RPMI8226 (cell line): ENCODE measurements around the gene SCGB1A1.

Experiments
- DNase-seq: peaks from one replicate; pipeline ENCODE4 v3.0.0-alpha.2; 2015

Gene SCGB1A1

DNA sequence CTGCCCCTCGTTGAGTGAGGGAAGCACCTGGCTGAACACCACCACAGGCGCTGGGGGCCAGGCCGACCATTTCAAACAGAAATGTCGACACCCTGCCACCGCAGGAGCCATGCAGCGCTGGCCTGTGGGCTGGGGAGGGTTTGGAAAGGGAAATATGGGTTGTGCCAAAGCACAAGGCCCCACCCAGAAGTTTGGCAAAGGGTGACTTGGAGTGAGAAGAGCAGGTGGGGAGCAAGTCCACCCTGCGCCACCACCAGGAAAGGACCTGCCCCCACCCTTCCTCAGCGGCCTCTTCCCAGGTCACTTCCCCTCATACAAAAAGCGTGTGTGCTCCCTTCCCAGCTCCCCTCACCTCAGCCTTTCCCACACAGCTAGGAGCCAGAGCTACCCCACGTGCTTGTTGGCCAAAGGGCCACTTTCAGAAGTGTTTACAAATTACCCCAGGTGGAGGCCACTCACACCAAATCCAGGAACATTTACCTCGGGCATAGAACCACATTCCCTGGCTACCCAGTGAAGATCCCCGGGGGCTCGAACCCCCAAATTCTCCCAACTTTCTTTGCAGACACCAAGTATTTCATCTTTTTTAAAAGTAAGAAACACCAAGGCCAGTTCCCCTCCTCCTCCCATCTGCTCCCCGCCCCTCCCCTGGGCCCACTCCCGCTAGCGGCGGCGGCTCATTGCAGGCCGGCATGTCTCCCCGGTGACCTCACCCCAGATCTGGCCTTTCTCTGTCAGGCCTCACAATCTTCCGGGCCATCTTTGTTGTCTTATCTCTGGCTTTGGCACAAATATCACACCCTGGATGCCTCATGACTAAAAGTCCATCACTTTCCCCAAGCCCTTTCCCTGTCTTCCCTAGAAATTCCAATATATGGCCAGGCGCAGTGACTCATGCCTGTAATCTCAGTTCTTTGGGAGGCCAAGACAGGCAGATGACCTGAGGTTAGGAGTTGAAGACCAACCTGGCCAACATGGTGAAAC lies 20.5 kb upstream of the SCGB1A1 start:
- no peak for DNase-seq

DNA sequence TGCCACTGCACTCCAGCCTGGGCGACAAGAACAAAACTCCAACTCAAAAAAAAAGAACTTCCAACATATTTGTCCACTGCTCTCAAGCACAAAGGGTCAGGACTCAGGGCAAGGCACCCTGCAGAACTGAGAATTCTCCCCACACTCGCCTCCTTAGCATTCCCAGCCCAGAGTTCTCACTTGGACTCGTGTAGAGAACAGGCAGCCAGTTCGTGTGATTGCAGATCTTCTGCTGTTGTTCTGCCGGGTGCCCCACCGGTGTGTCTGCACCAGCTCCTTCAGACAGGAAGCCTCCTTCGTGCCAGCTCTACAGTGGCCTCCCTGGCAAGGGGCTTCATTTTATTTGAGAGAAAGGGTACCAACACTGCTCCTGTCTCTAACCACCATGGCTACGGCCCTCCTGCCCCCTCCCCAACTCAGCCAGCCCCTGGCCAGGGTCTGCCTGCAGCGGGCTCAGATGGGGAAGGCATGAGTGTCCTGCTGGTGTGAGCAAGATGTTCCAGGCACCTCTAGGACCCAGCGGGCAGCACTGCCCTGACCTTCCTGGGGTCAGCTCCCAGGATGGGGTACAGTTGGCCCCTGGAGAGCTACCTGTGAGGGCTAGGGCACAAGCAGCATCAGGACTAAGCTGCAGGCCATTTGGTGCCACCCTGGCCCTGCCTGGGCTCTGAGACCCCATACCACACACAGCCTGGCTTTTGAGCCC lies 19.5 kb upstream of the SCGB1A1 start:
- DNase-seq, result no peak

DNA sequence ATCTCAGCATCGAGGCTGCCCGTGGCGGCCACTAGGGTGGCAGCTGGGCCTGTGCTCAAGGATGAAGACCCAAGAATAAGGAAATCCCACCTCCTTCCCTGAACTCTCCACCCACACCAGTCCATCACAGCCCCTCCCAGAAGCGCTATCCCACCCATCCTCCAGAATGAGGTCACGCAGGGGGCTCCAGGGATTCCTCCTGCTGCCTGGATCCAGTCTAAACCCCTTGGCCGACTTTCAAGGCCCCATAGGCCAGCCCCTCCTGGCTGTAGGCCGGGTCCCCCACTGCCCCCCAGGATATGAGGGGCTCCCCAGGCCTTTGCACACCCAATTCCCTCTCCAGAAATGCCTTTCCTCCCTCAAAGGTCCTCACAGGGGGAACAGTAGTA lies 19.0 kb upstream of the SCGB1A1 start:
- DNase-seq, result no peak

DNA sequence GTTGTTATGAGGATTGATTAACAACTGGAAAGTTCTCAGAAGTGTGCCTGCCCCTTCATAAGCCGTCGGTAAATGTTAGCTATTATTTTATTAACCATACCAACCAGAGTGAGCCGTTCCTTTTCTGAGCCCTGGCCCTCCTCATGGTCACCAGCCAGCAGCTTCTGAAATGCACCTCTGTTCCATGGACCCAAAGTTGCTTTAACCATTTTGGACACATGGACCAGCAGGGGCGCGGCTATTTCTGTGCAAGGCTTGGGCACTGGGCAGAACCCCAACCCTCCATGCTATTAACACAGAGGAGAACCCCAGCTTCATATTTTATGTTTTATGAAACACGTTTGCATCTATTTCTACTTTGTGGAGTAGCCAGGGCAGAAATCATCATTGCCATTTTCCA lies 18.6 kb upstream of the SCGB1A1 start:
- DNase-seq, result no peak

DNA sequence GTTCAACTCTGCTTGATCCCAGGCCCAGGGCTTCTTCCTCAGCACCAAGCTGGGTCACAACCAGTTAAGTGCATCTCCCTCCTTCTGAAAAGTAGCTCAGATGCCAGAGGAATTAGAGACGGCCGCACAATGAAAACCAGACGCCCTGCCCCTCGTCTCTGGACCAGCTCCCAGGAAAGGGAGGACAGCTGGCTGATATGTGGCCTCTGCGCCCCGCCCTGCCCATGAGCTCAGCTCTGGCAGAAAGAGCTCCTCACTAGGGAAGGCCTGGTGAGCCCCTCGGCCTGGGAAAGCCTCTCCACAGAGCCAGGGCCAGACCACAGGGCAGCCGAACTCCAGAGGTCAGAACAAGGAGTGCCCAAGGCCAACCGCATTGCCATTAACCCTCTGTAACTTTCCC lies 18.1 kb upstream of the SCGB1A1 start:
- no peak for DNase-seq

DNA sequence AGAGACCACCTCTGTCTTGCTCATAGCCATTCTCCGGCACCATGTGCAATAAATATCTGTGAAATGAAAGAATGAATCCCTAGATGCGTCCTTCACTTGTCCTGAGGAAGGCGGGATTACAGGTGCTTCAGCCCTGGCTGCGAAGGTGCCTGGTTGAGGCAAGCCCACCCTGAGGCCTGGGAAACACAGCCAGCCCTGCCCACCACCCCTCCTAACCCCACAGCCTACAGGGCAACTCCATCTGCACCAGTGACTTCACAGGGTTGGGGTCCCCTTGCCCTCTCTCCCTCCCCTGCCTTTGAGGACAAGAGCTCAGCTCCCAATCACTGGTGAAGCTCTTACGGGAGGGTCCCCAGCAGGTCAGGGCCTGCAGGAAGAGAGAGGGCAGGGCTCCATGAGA lies 17.5 kb upstream of the SCGB1A1 start:
- no peak for DNase-seq

DNA sequence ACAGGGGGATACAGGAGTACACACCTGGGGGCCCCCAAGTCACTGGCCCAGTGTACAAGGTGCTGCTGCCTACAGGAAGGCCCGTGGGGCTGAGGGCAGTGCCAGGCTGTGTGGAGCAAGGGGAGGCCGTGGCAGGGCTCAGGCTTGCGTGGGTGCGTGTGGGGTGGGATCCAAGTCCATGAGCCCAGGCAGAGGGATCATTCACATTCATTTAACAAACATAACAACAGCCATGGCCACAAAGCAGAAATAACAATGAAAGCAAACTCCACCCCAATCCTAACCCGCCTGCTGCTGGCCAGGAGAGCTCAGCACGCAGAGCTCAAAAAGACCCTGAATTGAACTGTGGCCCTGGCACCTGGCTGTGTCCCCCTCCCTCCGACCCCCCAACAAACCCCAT lies 17.0 kb upstream of the SCGB1A1 start:
- DNase-seq, result no peak

DNA sequence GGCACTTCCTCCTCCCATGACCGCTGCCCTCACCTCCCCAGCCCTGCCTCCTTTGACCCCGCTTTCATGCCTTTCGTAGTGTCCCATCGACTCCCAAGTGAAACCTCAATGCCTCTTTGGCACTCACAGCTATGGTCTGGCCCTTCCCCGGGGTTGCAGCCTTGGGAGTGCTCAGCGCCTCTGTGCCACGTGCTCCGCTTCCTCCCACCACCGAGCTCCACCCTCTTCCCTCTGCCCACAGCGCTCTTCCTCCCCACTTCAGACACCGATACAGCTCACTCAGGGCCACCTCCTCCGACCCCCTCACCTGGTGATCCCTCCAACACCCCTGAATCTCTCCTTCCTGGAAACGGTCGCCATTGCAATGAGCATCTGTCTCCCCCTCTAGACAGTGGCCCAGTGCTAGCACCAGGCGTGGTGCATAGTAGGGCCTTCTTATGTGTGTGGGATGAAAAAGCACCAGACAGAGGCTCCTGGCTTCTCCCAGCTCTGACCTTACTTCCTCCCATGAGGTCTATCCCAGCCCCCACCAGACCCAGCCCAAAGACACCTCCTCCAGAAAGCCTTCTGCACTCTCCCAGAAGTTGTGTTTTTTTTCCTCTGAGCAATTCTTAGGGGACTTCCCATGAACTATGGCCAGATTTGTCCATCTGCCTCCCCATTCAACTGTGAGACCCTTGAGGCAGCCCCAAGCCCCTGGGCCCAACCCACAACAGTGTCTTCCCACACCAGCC lies 16.4 kb upstream of the SCGB1A1 start:
- no peak for DNase-seq

DNA sequence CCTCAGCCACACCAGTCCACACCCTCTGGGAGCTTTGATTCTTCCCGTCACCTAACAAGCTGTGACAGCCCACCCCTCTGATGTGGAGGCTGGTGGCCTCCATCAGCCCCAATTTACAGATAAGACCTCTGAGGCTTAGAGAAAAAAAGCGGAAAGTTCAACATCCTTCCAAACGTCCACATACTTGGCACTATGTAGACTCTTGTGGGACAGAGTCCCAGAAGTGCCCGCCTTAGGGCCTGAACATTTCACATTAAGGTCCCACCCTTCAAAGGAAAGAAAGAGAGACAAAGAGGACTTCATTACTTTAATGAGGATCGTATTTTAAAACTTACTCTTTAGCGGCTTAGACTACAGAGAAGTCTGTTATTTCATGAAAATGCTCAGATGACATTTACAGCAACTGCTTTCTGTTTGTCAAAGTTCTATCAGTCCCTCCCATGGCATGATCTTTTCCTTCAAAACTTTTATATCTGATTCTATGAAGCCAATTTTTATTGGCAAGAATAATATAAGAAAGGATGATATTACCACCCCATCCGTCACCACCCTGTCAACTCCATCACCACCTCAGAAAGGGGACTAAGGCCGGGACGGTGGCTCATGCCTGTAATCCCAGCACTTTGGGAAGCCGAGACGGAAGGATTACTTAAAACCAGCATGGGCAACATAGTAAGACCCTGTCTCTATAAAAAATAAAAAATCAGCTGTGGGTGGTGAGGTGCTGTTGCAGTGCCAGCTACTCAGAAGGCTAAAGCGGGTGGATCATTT lies 15.7 kb upstream of the SCGB1A1 start:
- DNase-seq, result no peak

DNA sequence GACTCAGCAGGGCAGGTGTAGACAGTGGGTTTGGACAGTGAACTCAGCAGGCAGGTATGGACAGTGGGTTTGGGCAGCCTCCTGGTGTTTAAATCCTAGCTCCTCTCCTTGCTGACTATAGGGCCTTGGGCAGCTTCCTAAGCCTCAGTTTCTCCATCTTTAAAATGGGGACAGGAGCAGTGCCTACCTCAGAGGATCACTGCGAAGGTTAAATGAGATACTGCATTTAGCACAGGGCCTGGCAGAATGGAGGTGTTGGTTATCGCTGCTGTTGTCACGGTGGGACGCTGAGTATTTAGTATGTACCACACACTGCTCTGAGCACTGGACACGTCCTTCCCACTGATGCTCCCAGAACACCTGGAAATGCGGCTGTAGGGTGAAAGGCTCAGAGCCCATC lies 14.4 kb upstream of the SCGB1A1 start:
- DNase-seq, result no peak

DNA sequence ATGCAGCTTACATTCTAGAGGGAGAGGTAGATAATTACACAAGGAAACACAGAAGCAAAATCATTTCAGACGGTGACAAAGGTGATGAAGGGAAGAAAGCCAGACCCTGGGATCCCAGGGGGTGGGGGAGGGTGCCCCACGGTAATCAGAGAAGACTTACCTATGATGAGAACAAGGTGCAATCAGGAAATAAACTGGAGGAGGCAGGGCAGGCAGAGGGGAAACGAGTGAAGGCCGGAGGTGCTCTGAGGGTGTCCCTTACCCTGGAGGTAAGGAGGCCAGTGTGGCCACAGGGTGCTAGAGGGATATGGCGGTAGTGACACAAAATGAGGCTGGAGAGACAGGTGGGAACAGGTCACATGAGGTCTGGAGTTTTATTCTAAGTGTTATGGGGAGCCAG lies 13.9 kb upstream of the SCGB1A1 start:
- DNase-seq, result no peak

DNA sequence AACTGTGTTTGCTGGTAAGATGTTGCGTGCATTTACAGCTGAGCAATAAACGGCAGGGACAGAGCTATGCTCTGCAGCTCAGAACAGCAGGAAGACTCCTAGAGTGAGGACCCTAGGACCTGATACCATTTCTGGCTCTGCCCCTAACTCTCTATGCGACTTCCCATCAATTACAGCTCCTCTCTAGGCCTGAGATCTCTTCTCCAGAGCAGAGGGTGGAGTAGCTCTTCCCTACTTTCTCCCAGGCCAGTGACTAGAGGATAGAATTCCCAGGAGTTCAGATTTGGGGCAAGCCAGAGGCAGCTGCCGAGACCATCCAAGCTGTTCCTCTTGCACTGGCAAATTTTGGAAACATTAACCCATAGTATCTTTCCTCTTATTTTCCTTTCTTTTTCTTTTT lies 12.8 kb upstream of the SCGB1A1 start:
- DNase-seq, result no peak

DNA sequence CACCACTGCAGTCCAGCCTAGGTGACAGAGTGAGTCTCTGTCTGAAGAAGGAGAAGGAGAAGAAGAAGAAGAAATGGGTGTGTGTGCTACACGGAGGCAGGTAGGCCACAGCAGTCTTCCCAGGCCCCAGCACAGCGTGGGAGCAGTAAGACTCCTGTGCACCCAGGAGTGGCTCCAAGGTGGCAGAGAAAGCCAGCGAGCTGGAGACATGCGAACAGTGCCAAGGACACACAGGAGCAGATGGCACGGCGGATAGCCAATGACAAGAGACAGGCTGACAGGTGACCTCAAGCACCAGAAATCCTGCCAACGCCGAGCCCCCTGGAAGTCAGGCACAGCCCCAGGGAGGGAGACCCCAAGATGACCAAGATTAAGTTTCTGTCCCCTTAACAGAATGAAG lies 9.0 kb upstream of the SCGB1A1 start:
- no peak for DNase-seq

DNA sequence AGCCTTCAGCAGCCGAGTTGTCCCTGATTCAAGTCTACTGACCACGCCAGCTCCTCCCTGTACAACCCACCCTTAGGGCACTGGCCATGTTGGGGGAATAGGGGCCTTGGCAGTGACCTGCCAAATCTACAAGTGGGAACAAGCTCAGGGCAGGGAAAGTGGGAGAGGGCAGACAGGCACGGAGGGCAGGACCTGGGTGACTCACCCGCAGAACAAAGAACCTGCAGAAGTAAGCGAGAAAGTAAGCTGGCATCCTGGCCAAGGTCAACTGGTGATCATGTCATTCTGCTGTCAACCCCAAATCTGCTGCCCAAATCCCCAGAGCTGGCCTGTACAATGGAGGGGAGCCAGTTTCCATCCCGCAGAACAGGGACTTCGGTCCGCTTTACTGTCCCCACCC lies 7.9 kb upstream of the SCGB1A1 start:
- no peak for DNase-seq

DNA sequence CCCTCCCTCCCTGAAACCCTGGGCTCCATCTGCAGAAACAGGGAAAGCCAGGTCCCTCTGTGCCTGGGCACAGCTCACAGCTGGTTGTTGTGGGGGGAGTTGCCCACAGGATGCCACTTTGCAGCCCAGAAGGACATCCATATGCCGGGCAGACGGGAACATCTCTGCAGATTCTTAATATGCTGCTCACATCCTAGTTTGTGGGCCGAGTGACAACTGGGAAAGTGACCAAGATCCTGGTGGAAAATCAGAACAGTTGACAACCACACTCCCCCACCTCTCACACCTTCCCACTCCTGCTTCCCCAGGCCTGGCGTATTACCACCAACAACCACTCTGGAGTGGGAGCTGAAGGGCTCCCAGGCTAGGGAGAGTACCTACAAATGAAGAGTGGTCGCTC lies 7.3 kb upstream of the SCGB1A1 start:
- DNase-seq, result no peak

DNA sequence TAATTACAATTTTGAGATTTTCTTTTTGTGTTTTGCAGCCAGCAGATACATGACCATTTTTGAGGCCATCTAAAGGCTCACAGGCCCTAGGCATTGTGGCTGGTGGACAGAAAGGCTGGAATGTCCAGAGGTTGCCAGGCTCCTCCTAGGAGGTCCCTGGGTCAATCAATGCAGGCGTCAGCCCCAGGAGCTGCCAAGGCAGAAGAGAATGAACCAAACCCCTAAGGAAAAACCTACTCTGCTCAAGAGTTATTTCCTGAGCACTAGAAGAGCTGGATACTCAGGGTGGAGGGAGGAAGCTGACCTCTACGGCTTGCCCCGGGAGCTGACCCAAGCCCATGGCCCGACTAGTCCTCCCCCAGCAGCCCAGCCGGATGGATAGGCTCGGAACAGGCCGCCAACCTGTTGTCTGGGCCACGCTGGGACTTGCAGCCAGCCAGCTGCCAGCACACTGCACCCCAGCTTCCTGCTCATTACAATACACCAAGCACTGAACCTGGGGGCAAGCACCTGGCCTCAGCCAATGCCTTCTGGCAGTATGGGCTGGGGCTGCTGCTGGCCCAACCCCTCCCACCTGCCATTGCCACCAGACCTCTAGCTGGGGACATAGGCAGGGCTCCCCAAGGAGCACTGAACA lies 5.7 kb upstream of the SCGB1A1 start:
- peak; percentile 55 for DNase-seq

DNA sequence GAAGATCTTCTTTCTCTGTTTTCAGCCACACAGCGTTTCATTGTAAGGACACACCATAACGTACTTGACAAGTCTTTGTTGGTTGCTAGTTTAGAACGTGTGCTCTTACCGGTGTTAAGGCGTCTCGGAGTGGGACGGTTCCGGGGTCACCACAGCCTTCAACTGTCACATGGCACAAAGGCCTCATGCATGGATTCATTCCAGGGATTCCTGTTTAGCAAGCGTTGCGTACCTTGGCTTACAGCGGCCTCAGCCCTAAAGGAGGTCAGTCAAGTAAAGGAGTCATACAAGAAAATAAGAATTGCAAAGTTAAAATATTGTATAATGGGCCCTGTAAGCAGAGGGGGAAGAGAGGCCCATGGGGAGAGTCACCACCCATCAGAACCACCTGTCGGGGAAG lies 2.2 kb upstream of the SCGB1A1 start:
- no peak for DNase-seq

DNA sequence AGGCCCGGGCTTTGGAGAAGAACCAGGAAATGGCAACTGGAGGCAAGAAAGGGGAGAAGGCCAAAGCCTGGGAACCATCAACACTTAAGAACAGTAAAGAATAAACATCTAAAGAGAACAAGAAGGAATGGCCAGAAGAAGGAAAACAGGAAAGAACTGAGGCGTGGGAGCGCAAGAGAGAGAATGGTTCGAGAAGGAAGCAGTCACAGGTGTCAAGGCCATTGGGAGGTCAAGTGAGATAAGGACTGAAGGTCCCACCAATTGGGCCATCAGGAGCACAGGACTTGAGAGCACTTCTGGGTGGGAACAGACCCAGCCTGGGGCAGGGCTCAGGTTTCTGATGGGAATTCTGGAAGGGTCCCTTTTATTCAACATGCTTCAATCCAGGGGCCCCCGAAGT lies 697 bp upstream of the SCGB1A1 start:
- no peak for DNase-seq

DNA sequence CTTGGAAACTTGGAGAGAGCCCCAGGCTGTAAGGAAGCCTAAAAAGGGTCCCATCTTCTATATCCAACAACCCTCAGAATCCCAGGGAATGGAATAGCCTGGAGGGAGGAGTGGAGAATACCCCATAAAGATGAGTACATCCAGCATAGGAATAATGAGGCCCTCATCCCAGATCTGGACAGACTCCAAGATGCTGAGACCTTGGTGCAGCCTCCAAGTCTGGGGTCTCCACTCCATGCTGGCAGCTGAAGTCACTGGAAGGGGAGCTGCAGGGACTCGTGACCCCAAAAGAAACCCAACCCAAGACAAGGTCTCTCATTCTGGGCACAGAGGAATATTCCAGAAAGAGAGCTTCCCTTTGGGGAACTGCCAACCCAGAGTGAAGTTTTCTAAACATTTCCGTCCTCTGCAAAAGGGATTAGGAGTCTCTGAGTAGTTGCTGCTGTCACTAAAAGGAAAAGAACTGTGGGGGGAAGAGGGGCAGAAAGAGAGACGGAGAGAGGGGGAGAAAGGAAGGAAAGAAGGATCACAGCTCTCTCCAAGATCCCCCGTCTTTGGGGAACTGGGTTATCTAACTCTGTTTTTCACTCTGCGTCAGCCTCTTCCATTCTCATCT lies 589 bp downstream of the SCGB1A1 start:
- DNase-seq, result no peak

DNA sequence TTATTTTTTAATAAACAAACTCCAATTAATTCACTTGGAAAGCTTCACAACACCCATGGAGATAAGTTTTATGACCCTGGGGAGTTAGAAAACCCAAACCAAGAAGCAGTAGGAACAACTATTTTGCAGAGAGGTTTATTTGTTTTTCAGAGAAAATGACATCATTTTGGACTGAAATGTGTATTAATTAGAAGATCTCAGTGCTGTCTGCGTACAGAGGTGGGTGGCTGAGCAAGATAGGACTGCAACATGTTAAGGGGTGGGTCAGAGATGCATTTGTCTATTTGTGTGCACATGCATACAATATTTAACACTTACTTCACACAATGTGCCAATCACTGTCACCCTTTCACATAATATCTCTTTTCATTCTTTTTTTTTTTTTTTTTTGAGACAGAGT lies 1.1 kb downstream of the SCGB1A1 start:
- DNase-seq, result no peak

DNA sequence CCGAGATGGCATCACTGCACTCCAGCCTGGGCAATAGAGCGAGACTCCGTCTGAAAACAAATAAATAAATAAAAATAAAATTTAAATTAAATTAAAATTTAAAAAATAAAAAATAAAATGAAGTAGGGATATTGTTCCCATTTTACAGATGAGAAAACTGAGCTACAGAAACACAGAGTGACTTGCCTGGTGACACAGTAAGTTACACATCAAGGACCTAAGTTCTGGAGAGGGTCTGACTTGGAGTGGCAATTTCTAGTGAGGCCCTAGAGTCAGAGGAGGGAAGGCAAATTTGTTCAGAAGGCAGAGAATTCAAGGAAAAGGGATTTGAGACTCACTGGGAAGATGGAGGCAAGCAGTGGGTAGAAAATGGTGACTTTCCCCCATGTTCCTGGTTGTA lies 2.0 kb downstream of the SCGB1A1 start:
- DNase-seq, result no peak

DNA sequence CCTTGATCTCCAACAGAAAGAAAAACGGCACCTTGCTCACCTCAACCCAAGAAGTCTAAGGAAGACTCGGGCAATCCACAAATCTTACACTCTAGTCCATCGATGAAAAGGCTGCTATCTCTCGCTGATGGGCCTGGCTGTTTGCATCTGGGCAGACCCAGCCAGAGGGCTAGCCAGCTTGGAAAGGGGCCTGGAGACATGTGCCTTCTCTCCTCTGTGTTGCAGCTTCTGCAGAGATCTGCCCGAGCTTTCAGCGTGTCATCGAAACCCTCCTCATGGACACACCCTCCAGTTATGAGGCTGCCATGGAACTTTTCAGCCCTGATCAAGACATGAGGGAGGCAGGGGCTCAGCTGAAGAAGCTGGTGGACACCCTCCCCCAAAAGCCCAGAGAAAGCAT lies 3.2 kb downstream of the SCGB1A1 start:
- no peak for DNase-seq
